ENCODE results near the gene RAN.
A peak's percentile ranks its signal among the peaks of the same experiment; 100 is the strongest.
"Not testable (repeated sequence)": the region's sequence is repeated elsewhere in the genome, so short reads cannot be mapped to it uniquely, and the experiment has no call there.

Gene RAN

GRCh38 chr12:130849561-130850417, 22.1 kb upstream of the RAN start:
- DNase-seq (ENCODE audit: low read depth), result no peak

GRCh38 chr12:130850418-130851021, 21.3 kb upstream of the RAN start:
- DNase-seq (ENCODE audit: low read depth), result no peak

GRCh38 chr12:130856088-130856487, 15.8 kb upstream of the RAN start:
- DNase-seq (ENCODE audit: low read depth), result no peak

- DNase-seq (ENCODE audit: low read depth), result no peak
Observed at GRCh38 chr12:130858084-130858483, 13.8 kb upstream of the RAN start.

GRCh38 chr12:130859161-130859560, 12.7 kb upstream of the RAN start:
- DNase-seq (ENCODE audit: low read depth), result no peak

- no peak for DNase-seq (ENCODE audit: low read depth)
Observed at GRCh38 chr12:130860311-130860710, 11.6 kb upstream of the RAN start.

GRCh38 chr12:130862161-130862560, 9.7 kb upstream of the RAN start:
- no peak for DNase-seq (ENCODE audit: low read depth)

- DNase-seq (ENCODE audit: low read depth), result not testable (repeated sequence)
Observed at GRCh38 chr12:130862771-130863170, 9.1 kb upstream of the RAN start.

GRCh38 chr12:130863298-130863697, 8.6 kb upstream of the RAN start:
- DNase-seq (ENCODE audit: low read depth), result no peak

- no peak for DNase-seq (ENCODE audit: low read depth)
Observed at GRCh38 chr12:130868412-130868811, 3.5 kb upstream of the RAN start.

- DNase-seq (ENCODE audit: low read depth), result peak; percentile 97
Observed at GRCh38 chr12:130870442-130871285, 1.2 kb upstream of the RAN start.

- peak; percentile 28 for DNase-seq (ENCODE audit: low read depth)
Observed at GRCh38 chr12:130872179-130873096, 572 bp downstream of the RAN start.

- no peak for DNase-seq (ENCODE audit: low read depth)
Observed at GRCh38 chr12:130873106-130873795, 1.4 kb downstream of the RAN start.

GRCh38 chr12:130873825-130874224, 2.0 kb downstream of the RAN start:
- peak; percentile 19 for DNase-seq (ENCODE audit: low read depth)

GRCh38 chr12:130874696-130875095, 2.8 kb downstream of the RAN start:
- DNase-seq (ENCODE audit: low read depth), result no peak

GRCh38 chr12:130875193-130875592, 3.3 kb downstream of the RAN start:
- no peak for DNase-seq (ENCODE audit: low read depth)

GRCh38 chr12:130875708-130876107, 3.8 kb downstream of the RAN start:
- not testable (repeated sequence) for DNase-seq (ENCODE audit: low read depth)

- DNase-seq (ENCODE audit: low read depth), result no peak
Observed at GRCh38 chr12:130876297-130876696, 4.4 kb downstream of the RAN start.

- no peak for DNase-seq (ENCODE audit: low read depth)
Observed at GRCh38 chr12:130876758-130877157, 4.9 kb downstream of the RAN start.

- DNase-seq (ENCODE audit: low read depth), result no peak
Observed at GRCh38 chr12:130877333-130877732, 5.5 kb downstream of the RAN start.
